HFF-Myc (cell line): Measurements from ENCODE around the gene SYT6.

ENCODE experiments used
- DNase-seq: peaks from one replicate; pipeline ENCODE4 v3.0.0-alpha.2; 2011; ENCODE audit warnings: low read depth; ENCODE audit errors: extremely low read depth
- H3K4me3 ChIP-seq: replicated peaks from 2 replicates; pipeline ENCODE4 v1.5.1; 2011; ENCODE audit warnings: low read depth, mild to moderate bottlenecking, control low read depth, low read length
- CTCF ChIP-seq: IDR thresholded peaks from 2 replicates; pipeline ENCODE4 v1.5.1; 2012; ENCODE audit warnings: mild to moderate bottlenecking, low read depth, low read length, control low read depth; ENCODE audit errors: missing control alignments

Gene SYT6

GRCh38 chr1:114153261-114154145 lies at the start of gene SYT6:
Gene SYT6, minus strand, starts transcription at chr1:114153869. Its CDS starts 97 bp downstream, at chr1:114153772.
- no peak for TF ChIP-seq CTCF
- no peak for DNase-seq
- peak within 1 kb of the TSS; percentile 16; the same call in 1 of the 2 replicates for H3K4me3 ChIP-seq

GRCh38 chr1:114201486-114201885 lies 47.8 kb upstream of the SYT6 start:
- no peak for TF ChIP-seq CTCF
- no peak for DNase-seq
- H3K4me3 ChIP-seq, result no peak overlapping the region

GRCh38 chr1:114199017-114199594 lies 45.4 kb upstream of the SYT6 start:
- DNase-seq, result no peak
- H3K4me3 ChIP-seq, result no peak overlapping the region
- TF ChIP-seq CTCF, result no peak

GRCh38 chr1:114196992-114197907 lies 43.6 kb upstream of the SYT6 start:
- DNase-seq, result no peak
- no peak overlapping the region for H3K4me3 ChIP-seq
- no peak for TF ChIP-seq CTCF

GRCh38 chr1:114195819-114196218 lies 42.1 kb upstream of the SYT6 start:
- H3K4me3 ChIP-seq, result no peak overlapping the region
- DNase-seq, result no peak
- no peak for TF ChIP-seq CTCF

GRCh38 chr1:114192328-114192727 lies 38.7 kb upstream of the SYT6 start:
- no peak for TF ChIP-seq CTCF
- no peak for DNase-seq
- H3K4me3 ChIP-seq, result no peak overlapping the region
